Kidney (tissue), 14 donors: ENCODE results near the gene TMEM182. TPM values are rescaled to one million over a fixed set of nuclear protein-coding genes. Genes with fewer than 3 reads are reported as not detected.

Experiments
- DNase-seq, 5 donors: peaks; one replicate each; pipeline ENCODE4 v3.0.0-alpha.2; 2013 to 2020
- FAIRE-seq: peaks from 2 replicates; lab custom pipeline; 2012; peaks lifted over from hg19 to GRCh38; lab: Jason Lieb, UNC
- H3K27ac ChIP-seq, 2 donors: one replicate each; pipeline ENCODE4 v1.7.0; 2013; ENCODE audit warnings: low read depth in 2 of 2, low read length in 2 of 2, inconsistent platforms in 1 of 2
- H3K27me3 ChIP-seq: one replicate; pipeline ENCODE4 v1.7.1; 2013; ENCODE audit warnings: low read length, inconsistent platforms; ENCODE audit not compliant: control insufficient read depth, insufficient read depth
- H3K36me3 ChIP-seq, 3 donors: one replicate each; pipeline versions ENCODE4 v1.7.0 to v1.7.1; 2013; ENCODE audit warnings: low read length in 3 of 3, control low read depth in 1 of 3, inconsistent platforms in 1 of 3; ENCODE audit not compliant: insufficient read depth in 3 of 3, control insufficient read depth in 2 of 3
- H3K4me1 ChIP-seq, 3 donors: one replicate each; pipeline versions ENCODE4 v1.7.0 to v1.7.1; 2013; ENCODE audit warnings: low read length in 3 of 3, inconsistent platforms in 1 of 3, low read depth in 1 of 3; ENCODE audit not compliant: control insufficient read depth in 2 of 3, insufficient read depth in 2 of 3
- H3K4me3 ChIP-seq, 3 donors: one replicate each; pipeline versions ENCODE4 v1.7.0 to v1.8.1; 2013; ENCODE audit warnings: low read length in 3 of 3, control low read depth in 1 of 3, inconsistent platforms in 1 of 3
- H3K9ac ChIP-seq, 3 donors: one replicate each; pipeline versions ENCODE4 v1.7.0 to v1.7.1; 2013; ENCODE audit warnings: low read length in 3 of 3, control low read depth in 1 of 3, inconsistent platforms in 1 of 3
- H3K9me3 ChIP-seq, 3 donors: one replicate each; pipeline versions ENCODE4 v1.7.0 to v1.7.1; 2013; ENCODE audit warnings: low read length in 3 of 3, control low read depth in 1 of 3, inconsistent platforms in 1 of 3; ENCODE audit not compliant: control insufficient read depth in 2 of 3, insufficient read depth in 1 of 3
- intact Hi-C: fragments of 100-400 bp; cut with DNase I; formaldehyde crosslinking; loops from one replicate; pipeline ENCODE4 v1.11.1; 2022
- polyA plus RNA-seq: library from polyadenylated mRNA; stranded (reverse); fragments of 350-450 nt; fragmentation: Illumina TruSeq; extraction: RNeasy Lipid Tissue Mini Kit (QIAGEN cat#74804); gene quantifications from one replicate; pipeline ENCODE4 v1.2.3, GENCODE V29; 2014; ENCODE audit warnings: low read depth, low replicate concordance; ENCODE audit not compliant: insufficient read depth
- total RNA-seq: library from RNA; stranded (reverse); fragmentation: NEBNext Ultra II Directional; extraction: Animal tissue kit (Norgen Biotek cat#: 25700); gene quantifications from one replicate; pipeline ENCODE4 v1.2.1, GENCODE V29; 2021
- TF ChIP-seq, protein P1 (sequence below): IDR thresholded peaks from 3 replicates; pipeline ENCODE4 v1.5.1; 2012; ENCODE audit warnings: mild to moderate bottlenecking, moderate library complexity, borderline replicate concordance; ENCODE audit not compliant: insufficient read depth; ENCODE audit errors: extremely low read depth
- donor health status: control.
- donor health status: control.
- donor health status: control.
- donor health status: control.
- donor health status: control.
- donor health status: DM: yes; HTN: yes; CAD: no.
- donor health status: Normal renal cell carcinoma (clear cell type).

TMEM182 gene
- total and polyA plus RNA-seq, 2 donors from 2014 or later = 4.2 to 6.5 TPM

DNA sequence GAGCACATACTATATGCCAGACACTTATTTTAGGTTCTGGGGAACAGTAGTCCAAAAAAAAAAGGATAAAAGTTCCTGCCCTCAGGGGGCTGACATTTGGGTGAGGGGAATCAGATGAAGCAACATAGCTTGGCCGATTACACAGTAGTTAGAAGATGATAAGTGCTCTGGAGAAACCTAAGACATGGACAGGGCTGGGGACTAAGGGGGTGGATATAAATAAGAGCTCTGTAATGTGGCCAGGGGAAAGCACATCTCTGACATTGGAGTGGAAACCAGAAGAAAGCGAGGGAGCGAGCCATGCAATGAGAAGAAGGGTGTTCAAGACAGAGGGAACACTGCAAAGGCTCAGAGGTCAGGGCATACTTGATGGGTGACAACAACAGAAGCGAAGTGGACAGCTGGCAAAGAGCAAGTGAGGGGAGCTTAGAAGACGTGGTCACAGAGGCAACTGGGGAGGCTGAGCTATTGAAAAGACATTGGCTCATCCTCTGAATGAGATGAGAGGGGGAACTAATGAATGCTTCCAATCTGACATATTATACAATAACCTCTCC is 11.4 kb downstream of the TMEM182 start:
- Histone ChIP-seq H3K27me3 (no peaks in the 10 kb centered on the region), H3K4me1 (no peaks in the 10 kb centered on the region), H3K36me3 (no peaks in the 10 kb centered on the region), H3K9me3 (no peaks in the 10 kb centered on the region), H3K4me3 (no peak overlapping the region), H3K9ac (no peak overlapping the region), H3K27ac (no peak overlapping the region)
- no peak for FAIRE-seq
- intact Hi-C loops = no loop called here
- DNase-seq = no peak
- TF ChIP-seq, protein P1, sequence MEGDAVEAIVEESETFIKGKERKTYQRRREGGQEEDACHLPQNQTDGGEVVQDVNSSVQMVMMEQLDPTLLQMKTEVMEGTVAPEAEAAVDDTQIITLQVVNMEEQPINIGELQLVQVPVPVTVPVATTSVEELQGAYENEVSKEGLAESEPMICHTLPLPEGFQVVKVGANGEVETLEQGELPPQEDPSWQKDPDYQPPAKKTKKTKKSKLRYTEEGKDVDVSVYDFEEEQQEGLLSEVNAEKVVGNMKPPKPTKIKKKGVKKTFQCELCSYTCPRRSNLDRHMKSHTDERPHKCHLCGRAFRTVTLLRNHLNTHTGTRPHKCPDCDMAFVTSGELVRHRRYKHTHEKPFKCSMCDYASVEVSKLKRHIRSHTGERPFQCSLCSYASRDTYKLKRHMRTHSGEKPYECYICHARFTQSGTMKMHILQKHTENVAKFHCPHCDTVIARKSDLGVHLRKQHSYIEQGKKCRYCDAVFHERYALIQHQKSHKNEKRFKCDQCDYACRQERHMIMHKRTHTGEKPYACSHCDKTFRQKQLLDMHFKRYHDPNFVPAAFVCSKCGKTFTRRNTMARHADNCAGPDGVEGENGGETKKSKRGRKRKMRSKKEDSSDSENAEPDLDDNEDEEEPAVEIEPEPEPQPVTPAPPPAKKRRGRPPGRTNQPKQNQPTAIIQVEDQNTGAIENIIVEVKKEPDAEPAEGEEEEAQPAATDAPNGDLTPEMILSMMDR = no peak

DNA sequence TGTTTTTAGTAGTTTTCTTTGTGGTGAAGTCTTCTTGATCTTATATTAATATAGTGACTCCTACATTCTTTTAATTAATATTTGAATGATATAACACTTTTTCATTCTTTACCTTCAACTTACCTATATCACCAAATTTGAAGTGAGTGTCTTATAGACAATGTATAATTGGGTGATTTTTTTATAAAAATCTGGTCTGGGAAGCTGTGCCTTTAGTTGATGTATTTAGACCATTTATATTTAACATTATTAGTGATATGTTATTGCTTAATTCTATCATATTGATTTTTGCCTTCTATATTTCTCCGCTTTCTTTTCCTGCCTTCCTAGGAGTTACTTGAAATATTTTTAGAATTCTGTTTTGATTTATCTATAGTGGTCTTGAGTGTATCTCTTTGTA is 16.4 kb downstream of the TMEM182 start:
- intact Hi-C loops = no loop called here
- FAIRE-seq = no peak
- TF ChIP-seq, protein P1 = no peak

DNA sequence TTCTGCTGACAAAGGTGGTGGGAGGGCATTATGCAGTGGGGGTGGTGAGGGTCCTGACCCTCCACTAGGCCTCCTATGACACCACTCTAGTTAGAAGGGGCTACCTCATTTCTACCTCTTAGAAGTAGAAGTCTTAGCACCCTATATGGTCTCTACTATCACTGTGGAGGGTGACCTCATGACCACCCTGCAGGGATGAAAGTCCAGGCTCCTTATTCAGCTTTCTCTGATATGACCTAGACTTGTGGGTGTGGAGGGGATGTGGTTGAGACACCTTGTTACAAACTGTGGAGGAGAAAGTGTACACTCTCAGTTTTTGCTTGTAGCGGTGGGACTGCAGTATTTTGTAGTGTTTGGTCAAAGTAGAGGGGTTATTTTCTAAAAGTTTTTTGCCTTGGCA is 18.6 kb downstream of the TMEM182 start:
- Histone ChIP-seq H3K36me3 (no peaks in the 10 kb centered on the region), H3K4me3 (no peak overlapping the region), H3K9me3 (no peaks in the 10 kb centered on the region), H3K4me1 (no peaks in the 10 kb centered on the region), H3K9ac (no peak overlapping the region), H3K27ac (no peak overlapping the region), H3K27me3 (no peaks in the 10 kb centered on the region)
- FAIRE-seq (no peak), DNase-seq (no peak)
- intact Hi-C loops = no loop called here
- TF ChIP-seq, protein P1 = no peak

More for the DNA sequence above, 16.4 kb downstream of the TMEM182 start:
- Histone ChIP-seq H3K4me1 (no peaks in the 10 kb centered on the region), H3K9ac (no peak overlapping the region), H3K4me3 (no peak overlapping the region), H3K27ac (no peak overlapping the region), H3K9me3 (no peaks in the 10 kb centered on the region), H3K27me3 (no peaks in the 10 kb centered on the region), H3K36me3 (no peaks in the 10 kb centered on the region)
- DNase-seq = no peak

DNA sequence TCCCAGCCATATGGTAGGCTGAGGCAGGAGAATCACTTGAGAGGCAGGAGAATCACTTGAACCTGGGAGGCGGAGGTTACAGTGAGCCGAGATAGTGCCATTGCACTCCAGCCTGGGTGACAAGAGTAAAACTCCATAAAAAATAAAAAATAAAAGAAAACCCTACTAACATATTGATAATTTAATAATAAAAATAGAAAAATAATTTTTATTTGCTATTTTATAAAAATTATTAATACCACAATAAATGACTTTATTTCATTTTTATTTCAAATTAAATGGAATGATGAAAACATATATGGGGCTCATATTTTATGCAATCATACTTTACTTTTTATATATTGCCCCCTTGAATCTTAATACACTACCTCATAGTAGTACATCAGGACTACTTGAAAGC is 20.4 kb downstream of the TMEM182 start:
- FAIRE-seq (no peak), DNase-seq (no peak)
- Histone ChIP-seq H3K4me1 (no peaks in the 10 kb centered on the region), H3K9ac (no peak overlapping the region), H3K36me3 (no peaks in the 10 kb centered on the region), H3K27me3 (no peaks in the 10 kb centered on the region), H3K9me3 (no peaks in the 10 kb centered on the region), H3K27ac (no peak overlapping the region), H3K4me3 (no peak overlapping the region)
- intact Hi-C loops = no loop called here
- TF ChIP-seq, protein P1 = no peak
